Panc1 (cell line): Measurements from ENCODE around the gene COL4A2.

Experiments
- CTCF ChIP-seq: fragments of 450-650 bp; IDR thresholded peaks from 2 replicates; pipeline ENCODE4 v1.5.1; 2017; ENCODE audit warnings: mild to moderate bottlenecking
- POLR2AphosphoS5 ChIP-seq: IDR thresholded peaks from 2 replicates; pipeline ENCODE4 v1.6.1; 2012; ENCODE audit warnings: mild to moderate bottlenecking, low read depth, low read length, moderate library complexity
- REST ChIP-seq, 2 experiments: IDR thresholded peaks; 2 replicates each; pipeline ENCODE4 v1.6.1; 2011 to 2012; ENCODE audit warnings: low read depth in 2 of 2, control low read depth in 1 of 2, low read length in 1 of 2, mild to moderate bottlenecking in 1 of 2, moderate library complexity in 1 of 2; ENCODE audit not compliant: insufficient read depth in 1 of 2

- TF ChIP-seq REST (IDR thresholded peaks at IDR 0.05; ENCODE audit: insufficient read depth in 1 of 2, low read depth in 2 of 2, low read length in 1 of 2): no peak
- TF ChIP-seq CTCF: no peak
- TF ChIP-seq POLR2AphosphoS5: no peak
These were observed 27.4 kb upstream of the COL4A2 start for GRCh38 chr13:110279684-110280083.
